ENCODE measurements around the gene ZNF580.

The ZNF580 gene

DNA sequence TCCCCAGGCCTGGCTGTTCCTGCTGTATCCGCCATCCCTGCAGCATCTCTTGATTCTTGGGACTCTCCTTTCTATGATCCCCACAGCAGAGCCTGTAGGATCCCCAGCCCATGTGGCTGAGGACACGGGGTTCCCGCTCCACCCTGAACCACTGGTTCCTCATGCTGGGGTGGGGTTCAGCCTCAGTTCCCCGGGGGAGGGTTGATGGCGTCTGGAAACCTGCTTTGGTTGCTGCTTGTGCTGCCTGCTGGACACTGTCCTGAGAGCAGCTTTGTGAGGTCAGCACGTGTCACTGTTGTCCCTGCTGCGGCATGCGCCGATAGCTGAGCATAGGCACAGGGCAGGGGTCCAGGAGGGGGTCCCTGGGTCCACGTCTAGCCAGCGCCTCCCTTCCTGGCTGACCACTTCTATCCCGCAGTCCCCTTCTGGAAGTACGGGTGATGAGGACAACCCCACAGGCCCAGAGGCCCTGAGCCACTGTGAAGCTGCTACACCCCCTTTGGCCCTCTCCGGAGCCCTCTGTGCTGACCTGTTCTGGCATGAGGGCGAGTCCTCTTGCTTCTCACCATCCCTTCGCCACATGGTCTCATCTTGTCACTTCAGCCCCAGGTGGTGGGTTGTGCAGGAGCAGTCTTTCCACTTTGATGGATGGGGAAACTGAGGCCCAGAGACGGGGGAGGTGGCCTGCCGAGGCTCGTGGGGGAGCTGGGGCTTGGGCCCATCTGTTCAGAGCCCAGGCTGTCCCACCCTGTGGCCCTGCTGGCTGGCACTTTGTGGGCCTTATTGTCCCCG lies 39.7 kb downstream of the ZNF580 start:
- no peak overlapping the region for H3K4me3 ChIP-seq (ENCODE audit: low read depth, low read length)
- TF ChIP-seq, protein P1, sequence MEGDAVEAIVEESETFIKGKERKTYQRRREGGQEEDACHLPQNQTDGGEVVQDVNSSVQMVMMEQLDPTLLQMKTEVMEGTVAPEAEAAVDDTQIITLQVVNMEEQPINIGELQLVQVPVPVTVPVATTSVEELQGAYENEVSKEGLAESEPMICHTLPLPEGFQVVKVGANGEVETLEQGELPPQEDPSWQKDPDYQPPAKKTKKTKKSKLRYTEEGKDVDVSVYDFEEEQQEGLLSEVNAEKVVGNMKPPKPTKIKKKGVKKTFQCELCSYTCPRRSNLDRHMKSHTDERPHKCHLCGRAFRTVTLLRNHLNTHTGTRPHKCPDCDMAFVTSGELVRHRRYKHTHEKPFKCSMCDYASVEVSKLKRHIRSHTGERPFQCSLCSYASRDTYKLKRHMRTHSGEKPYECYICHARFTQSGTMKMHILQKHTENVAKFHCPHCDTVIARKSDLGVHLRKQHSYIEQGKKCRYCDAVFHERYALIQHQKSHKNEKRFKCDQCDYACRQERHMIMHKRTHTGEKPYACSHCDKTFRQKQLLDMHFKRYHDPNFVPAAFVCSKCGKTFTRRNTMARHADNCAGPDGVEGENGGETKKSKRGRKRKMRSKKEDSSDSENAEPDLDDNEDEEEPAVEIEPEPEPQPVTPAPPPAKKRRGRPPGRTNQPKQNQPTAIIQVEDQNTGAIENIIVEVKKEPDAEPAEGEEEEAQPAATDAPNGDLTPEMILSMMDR (IDR thresholded peaks at IDR 0.05; ENCODE audit: low read depth, low read length): no peak

DNA sequence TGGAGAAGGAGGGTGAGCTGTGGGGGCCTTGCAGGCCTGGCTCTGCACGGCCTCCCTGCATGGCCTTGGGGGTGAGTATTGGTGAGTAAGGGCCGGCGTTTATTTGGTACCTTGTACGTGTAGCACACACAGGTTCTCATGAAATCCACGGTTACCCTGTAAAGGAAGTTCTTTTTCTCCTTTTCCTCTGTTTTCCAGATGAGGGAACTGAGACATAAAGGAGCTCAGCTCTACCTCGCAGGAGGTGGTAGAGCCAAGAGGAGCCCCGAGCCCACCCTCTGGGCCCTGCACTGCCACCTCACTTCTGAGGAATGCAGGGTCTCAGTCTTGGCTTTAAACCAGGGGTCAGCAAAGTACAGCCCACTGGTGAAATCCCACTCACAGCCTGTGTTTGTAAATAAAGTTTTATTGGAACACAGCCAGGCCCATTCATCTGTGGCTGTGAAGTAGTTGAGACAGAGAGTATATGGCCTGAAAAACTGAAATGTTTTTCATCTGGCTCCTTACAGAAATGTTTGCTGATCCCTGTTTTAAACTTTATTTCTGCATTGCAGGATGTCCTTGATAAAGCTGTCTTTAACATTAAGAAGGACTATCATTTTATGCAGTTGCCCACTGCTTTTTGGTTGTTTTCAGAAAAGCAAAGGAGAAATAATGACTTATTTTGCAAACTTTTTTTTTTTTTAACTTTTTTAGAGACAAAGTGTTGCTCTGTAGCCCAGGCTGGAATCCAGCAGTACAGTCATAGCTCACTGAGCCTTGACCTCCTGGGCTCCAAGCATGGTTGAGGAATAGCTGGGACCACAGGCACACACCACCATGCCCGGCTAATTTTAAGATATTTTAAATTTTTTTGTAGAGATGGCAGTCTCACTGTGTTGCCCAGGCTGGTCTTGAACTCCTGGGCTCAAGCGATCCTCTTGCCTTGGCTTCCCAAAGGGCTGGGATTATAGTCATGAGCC lies 40.6 kb downstream of the ZNF580 start:
- TF ChIP-seq, protein P1 (IDR thresholded peaks at IDR 0.05; ENCODE audit: low read depth, low read length): no peak
- no peak overlapping the region for H3K4me3 ChIP-seq (ENCODE audit: low read depth, low read length)

DNA sequence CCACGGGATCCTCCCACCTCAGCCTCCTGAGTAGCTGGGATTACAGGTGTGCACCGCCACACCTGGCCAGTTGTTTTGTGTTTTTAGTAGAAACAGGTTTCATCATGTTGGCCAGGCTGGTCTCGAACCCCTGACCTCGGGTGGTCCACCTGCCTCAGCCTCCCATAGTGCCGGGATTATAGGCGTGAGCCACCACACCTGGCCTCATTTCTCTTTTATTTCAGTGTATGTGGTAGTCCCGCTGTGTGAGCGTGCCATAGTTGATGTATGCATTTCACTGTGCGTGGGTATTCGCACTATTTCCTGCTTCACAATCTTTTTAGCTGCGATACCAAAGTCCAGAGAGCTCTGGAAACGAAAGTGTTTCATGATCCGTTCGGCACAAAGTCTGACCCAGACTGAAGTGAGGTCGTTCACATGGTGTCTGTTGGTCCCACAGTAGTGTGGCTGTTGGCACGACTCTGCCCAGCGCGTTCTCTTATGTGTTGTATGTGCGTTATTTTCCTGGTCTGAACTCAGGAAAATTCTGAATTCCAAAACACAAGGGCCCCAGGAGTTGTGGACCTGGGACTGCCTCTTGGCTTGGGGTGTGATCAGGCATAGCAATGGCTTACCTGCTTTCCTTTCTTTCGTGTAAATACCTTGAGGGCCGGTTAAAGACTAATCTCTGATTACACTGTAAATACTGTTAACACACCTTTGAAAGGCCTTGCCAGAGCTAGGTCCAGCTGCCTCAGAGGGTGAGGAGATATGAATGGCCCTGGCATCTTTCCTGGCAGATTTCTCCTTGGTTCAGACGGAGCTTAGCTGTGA lies 42.9 kb downstream of the ZNF580 start:
- no peak overlapping the region for H3K4me3 ChIP-seq (ENCODE audit: low read depth, low read length)
- TF ChIP-seq, protein P1 (IDR thresholded peaks at IDR 0.05; ENCODE audit: low read depth, low read length): no peak

GRCh38 chr19:55684946-55685681 lies 44.3 kb downstream of the ZNF580 start:
- no peak overlapping the region for H3K4me3 ChIP-seq (ENCODE audit: low read depth, low read length)
- TF ChIP-seq, protein P1 (IDR thresholded peaks at IDR 0.05; ENCODE audit: low read depth, low read length): no peak

- TF ChIP-seq, protein P1 (IDR thresholded peaks at IDR 0.05; ENCODE audit: low read depth, low read length): no peak
Measured at GRCh38 chr19:55685776-55686175, 45.0 kb downstream of the ZNF580 start.

DNA sequence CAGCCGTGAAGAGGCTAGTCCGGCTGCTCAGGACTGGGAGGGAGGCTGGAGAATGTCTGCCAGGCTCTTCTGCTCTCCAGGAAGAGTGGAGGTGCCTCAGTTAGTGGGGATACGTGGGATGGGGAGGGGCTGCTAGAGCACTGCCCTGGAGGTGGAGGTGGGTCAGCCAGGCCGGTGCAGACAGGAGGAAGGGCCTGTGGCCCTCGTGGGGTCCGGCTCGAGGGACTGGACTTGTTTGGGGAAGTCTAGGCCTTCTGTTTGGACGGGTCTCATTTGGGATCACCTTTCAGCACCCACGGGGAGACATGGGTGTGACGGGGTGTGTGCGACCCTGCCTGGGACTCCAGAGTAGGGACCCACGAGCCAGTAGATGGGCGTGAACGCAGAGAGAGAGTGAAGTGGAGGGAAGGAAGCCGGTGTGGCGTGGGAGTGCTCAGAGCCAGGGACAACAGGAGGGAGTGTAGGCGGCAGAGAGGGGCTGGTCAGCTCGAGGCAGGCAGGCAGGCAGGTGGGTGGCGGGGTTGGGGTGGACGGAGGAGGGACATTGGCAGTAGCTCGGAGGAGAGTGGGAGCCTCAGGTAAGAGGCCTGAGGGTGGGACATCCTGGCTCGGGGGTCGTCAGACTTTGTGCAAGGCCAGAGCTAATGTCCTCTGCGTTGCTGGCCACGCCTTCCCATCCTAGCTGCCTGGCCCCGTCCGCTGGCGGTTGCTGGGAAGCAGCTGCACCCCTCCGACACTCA lies 45.7 kb downstream of the ZNF580 start:
- H3K4me3 ChIP-seq (ENCODE audit: low read depth, low read length): no peak overlapping the region
- TF ChIP-seq, protein P1 (IDR thresholded peaks at IDR 0.05; ENCODE audit: low read depth, low read length): no peak

More at GRCh38 chr19:55685776-55686175, 45.0 kb downstream of the ZNF580 start:
- no peak overlapping the region for H3K4me3 ChIP-seq (ENCODE audit: low read depth, low read length)
